Measurements from ENCODE around the gene IGSF6.
"Not testable (repeated sequence)": the region's sequence is repeated elsewhere in the genome, so short reads cannot be mapped to it uniquely, and the experiment has no call there.

IGSF6 gene

DNA sequence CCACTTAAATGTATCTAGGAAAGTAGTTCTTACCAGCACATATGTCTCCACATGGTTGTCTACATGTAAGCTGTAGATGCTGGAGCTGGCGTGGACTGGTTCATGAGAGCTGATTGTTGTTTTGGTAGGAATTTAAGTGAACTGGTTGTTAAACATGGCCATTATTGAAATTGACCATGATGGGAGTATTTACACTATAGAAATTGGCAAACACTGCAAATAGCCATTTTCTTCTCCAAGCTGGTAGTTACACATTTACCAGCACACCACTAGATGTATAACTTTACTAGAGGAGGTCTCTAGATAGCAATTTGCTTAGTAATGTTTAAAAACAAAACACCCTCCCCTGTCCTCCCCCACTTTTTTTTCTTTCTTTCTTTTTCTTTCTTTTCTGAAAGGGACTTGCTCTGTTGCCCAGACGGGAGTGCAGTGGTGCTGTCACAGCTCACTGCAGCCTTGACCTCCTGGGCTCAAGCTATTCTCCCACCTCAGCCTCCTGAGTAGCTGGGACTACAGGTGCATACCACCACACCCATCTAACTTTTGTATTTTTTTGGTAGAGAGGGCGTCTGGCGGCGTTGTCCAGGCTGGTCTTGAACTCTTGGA, 24.2 kb downstream of the IGSF6 start:
- DNase-seq: no peak

DNA sequence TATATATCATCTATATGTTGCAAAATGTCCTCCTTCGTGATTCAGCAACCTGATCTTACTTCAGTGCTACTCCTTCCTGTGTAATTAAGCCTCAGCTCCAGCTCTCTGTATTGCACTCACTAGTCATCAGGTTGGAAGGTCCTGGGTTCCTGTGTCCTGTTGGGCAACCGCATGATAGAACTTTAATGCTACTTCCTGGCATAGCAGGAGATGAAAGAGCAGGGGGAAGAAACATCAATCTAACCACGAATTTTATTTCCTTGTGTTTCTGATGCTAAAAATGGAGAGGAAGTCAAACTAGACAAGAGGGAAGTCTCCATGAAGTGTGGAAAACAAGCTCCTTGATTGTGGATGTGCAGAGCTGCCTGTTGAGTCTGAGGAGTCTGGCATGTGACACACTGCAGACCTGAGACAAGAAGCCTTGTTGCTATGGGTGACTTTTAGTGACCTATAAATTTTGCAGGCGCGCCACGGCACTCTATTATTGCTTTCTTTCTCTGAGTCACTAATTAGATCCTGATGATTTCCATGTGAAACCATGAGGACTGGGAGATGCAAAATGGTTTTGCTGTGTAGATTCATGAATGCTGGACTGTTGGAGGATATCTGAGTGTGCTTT, 25.6 kb downstream of the IGSF6 start:
- DNase-seq: no peak

DNA sequence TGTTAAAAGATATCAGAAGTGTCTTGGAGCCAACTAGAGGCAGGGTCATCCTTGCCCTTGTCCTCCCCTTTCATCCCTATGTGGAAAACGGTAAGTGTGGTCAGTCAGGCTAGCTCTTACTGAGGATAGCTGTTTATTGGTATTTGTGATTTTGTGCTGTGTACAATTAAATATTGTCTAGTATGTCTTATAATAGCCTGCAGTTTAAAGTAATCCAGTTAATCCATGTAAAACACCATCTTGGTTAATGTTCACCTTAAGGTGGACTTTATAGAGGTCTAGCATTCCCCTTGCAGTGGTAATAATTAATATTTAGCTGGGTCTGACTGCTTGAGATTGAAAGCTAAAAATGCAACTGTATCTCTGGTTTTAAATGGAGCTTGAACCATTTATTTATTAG, 27.4 kb downstream of the IGSF6 start:
- DNase-seq: no peak

DNA sequence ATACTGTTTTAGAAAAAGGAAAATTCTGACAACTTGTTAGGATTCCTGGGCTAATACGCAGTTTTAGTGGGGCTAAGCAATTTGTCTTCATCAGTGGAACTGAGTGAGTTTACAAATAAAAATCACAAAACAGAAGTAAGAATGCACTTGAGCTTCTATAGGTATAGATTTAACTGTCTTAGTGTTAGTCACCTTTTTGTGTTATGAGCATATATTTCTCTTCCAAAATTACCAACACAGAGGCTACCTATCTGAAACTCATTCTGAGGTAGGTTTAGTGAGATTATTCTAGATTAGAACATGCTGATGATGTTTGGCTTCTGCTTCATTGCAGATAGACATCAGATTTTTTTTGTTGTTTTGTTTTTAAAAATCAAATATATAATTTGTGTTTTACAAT, 29.9 kb downstream of the IGSF6 start:
- DNase-seq: no peak

GRCh38 chr16:21620592-21620991, 31.8 kb downstream of the IGSF6 start:
- no peak for DNase-seq

- no peak for DNase-seq
These were observed 32.5 kb downstream of the IGSF6 start for GRCh38 chr16:21619765-21620425.

DNA sequence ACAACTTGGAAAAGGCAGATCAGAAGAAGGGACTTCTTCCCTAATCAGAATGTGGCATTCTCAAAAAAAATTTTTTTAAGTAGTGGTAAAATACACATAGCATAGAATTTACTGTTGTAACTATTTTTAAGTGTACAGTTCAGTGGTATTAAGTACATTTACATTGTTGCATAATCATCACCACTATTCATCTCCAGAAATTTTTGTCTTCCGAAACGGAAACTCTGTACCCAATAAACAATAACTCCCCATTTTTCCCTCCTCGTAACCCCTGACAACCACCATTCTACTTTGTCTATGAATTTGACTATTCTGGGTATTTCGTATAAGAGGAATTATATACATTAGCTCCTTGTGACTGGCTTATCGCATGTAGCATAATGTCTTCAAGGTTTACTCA, 34.1 kb downstream of the IGSF6 start:
- no peak for DNase-seq

DNA sequence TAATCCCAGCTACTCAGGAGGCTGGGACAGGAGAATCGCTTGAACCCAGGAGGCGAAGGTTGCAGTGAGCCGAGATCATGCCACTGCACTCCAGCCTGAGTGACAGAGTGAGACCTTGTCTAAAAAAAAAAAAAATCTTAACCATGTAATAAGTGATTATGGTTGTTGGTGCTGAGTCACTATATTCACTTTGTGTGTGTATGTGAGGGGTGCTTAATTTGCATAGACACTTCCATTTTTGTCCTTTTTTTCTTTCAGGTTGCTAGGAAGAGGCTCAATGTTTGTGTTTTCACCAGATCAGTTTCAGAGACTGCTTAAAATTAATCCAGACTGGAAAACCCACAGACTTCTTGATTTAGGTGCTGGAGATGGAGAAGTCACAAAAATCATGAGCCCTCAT, 34.8 kb downstream of the IGSF6 start:
- no peak for DNase-seq

- DNase-seq: no peak
These were observed 37.5 kb downstream of the IGSF6 start for GRCh38 chr16:21614896-21615295.

DNA sequence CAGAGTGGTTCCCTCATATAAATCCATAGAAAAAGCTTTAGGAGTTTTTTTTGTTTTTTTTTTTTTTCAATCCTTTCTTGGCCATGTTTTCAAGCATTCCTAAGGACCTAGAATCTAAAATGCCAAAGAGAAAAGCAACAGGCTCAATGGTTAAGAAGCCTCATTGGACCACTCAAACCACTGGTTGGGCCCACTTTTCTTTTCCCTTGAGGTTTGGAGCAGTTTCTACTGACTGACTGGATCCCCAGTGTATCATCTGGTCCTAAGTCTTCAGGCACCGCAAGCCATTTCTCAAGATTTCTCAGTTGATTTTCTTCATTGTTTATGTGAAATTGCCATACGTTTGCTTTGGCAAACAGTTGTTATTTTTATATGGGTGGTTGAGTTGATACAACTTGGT, 38.6 kb downstream of the IGSF6 start:
- DNase-seq: no peak

DNA sequence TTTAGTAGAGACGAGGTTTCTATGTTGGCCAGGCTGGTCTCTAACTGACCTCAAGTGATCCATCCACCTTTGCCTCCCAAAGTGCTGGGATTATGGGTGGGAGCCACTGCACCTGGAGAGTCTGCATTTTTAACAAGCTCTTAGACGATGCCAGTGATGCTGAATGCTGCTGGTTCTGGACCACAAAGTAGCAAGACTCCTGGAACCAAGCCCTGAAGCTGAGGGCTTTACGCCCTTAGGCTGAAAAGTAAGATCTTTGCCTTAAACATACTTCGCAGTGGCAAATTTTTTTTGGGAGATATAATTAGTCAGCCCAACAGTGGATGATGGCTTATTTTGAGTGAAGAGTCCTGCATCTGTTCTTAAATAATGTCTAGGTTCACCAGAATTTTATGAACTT, 39.0 kb downstream of the IGSF6 start:
- DNase-seq: no peak

- no peak for DNase-seq
These were observed 40.6 kb downstream of the IGSF6 start for GRCh38 chr16:21611556-21612384.

DNA sequence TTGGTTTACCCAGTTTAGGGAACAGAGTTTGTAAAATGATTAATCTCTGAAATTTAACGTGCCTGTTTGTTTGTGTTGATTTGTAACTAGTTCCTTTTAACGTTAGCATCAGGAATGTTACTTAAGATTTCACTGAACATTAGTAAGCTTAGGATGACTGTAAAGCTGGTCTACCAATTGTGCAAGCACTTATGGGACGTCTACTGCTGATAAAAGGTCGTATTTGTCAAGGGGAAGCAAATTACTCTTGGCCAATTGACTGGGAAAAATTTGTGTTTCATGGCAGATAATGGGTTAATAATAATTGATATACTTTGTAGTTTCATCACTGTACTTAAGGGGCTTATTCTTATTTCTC, 41.2 kb downstream of the IGSF6 start:
- no peak for DNase-seq

GRCh38 chr16:21610766-21611165, 41.6 kb downstream of the IGSF6 start:
- DNase-seq: no peak

DNA sequence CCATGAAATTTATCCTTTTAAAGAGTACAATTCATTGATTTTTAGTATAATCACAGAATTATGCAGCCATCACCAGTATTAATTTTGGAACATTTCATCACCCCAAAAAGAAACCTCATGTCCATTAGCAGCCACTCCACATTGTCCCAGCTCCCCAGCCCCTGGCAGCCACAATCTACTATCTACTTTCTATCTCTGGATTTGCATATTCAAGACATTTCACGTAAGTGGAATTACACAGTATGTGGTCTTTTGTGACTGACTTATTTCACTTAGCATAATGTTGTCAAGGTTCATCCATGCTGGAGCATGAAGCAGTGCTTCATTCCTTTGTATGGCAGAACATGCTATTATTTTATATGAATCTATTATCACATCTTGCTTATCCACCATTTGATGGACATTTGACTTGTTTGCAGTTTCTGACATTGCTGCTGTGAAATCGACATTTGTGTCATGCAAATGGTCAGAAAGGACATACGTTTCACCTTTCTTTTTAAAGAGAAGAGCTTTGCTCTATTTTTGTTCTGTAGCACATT, 42.3 kb downstream of the IGSF6 start:
- no peak for DNase-seq

- DNase-seq: no peak
These were observed 43.6 kb downstream of the IGSF6 start for GRCh38 chr16:21608639-21609328.

- DNase-seq: not testable (repeated sequence)
These were observed 46.6 kb downstream of the IGSF6 start for GRCh38 chr16:21605848-21606247.

GRCh38 chr16:21603928-21604327, 48.5 kb downstream of the IGSF6 start:
- DNase-seq: no peak

- DNase-seq: no peak
These were observed 49.6 kb downstream of the IGSF6 start for GRCh38 chr16:21602785-21603184.

GRCh38 chr16:21600031-21600773, 52.2 kb downstream of the IGSF6 start:
- DNase-seq: peak; percentile 64

- DNase-seq: peak; percentile 96
These were observed 53.0 kb downstream of the IGSF6 start, which contains the start of gene METTL9 for GRCh38 chr16:21599122-21600030. TSS of gene METTL9 (plus strand) at chr16:21599577. CDS start at chr16:21599734, 157 bp downstream.

Measured in activated CD8-positive, alpha-beta memory T cell treated with anti-CD3 and anti-CD28 coated beads, Interleukin-2, amount 50 U/mL, for 48 hours (primary cell).